DND-41 (cell line): ENCODE data around the gene CREG1.

Experiments used
- ATAC-seq: fragments of 200-7000 bp; cut with Tn5 transposase; 3 replicates; pipeline ENCODE4 v1.9.1; 2021; ENCODE audit warnings: low read depth; ENCODE audit not compliant: insufficient read depth
- DNase-seq: peaks from one replicate; pipeline ENCODE4 v3.0.0-alpha.2; 2020
- H2AFZ ChIP-seq: 2 replicates; pipeline ENCODE4 v1.6.0; 2012; ENCODE audit warnings: low read depth, low read length
- H3K27ac ChIP-seq: 2 replicates; pipeline ENCODE4 v1.5.1; 2012; ENCODE audit warnings: low read length, inconsistent platforms
- H3K27me3 ChIP-seq: fragments of 200-600 bp; sonication (generic); 2 replicates; pipeline ENCODE4 v1.6.0; 2012; ENCODE audit warnings: low read length, mild to moderate bottlenecking, inconsistent platforms; ENCODE audit not compliant: insufficient read depth, poor library complexity
- H3K36me3 ChIP-seq: 2 replicates; pipeline ENCODE4 v1.5.1; 2012; ENCODE audit warnings: low read length, inconsistent platforms; ENCODE audit not compliant: insufficient read depth
- H3K4me1 ChIP-seq: 2 replicates; pipeline ENCODE4 v1.5.1; 2012; ENCODE audit warnings: mild to moderate bottlenecking, low read length; ENCODE audit not compliant: insufficient read depth
- H3K4me2 ChIP-seq: 2 replicates; pipeline ENCODE4 v1.6.0; 2012; ENCODE audit warnings: mild to moderate bottlenecking, moderate library complexity, low read length, inconsistent platforms; ENCODE audit not compliant: insufficient read depth
- H3K4me3 ChIP-seq, 2 experiments: fragments of 200-600 bp in 1 of 2; shearing (Covaris generic) in 1 of 2; 2 replicates each; pipeline ENCODE4 v1.5.1; 2012 to 2016; ENCODE audit warnings: inconsistent platforms in 2 of 2, low read length in 2 of 2, mild to moderate bottlenecking in 2 of 2, low read depth in 1 of 2, moderate library complexity in 1 of 2
- H3K79me2 ChIP-seq: 2 replicates; pipeline ENCODE4 v1.6.0; 2012; ENCODE audit warnings: low read length, inconsistent platforms; ENCODE audit not compliant: insufficient read depth
- H3K9ac ChIP-seq: 2 replicates; pipeline ENCODE4 v1.6.0; 2012; ENCODE audit warnings: low read depth, mild to moderate bottlenecking, inconsistent platforms, low read length, moderate library complexity
- H3K9me3 ChIP-seq: 2 replicates; pipeline ENCODE4 v1.5.1; 2012; ENCODE audit warnings: low read length, moderate library complexity, mild to moderate bottlenecking, inconsistent platforms; ENCODE audit not compliant: insufficient read depth, severe bottlenecking
- H4K20me1 ChIP-seq: 2 replicates; pipeline ENCODE4 v1.6.0; 2012; ENCODE audit warnings: low read length; ENCODE audit not compliant: insufficient read depth
- EZH2 ChIP-seq: IDR thresholded peaks from 3 replicates; pipeline ENCODE4 v1.6.1; 2012; ENCODE audit warnings: borderline replicate concordance, low read depth, mild to moderate bottlenecking, moderate library complexity, low read length, inconsistent platforms; ENCODE audit not compliant: severe bottlenecking
- TF ChIP-seq, protein P1 (sequence below): IDR thresholded peaks from 2 replicates; pipeline ENCODE4 v1.5.1; 2012; ENCODE audit warnings: borderline replicate concordance, low read length, moderate library complexity, mild to moderate bottlenecking; ENCODE audit not compliant: poor library complexity, severe bottlenecking; ENCODE audit errors: extremely low read depth

Gene CREG1

DNA sequence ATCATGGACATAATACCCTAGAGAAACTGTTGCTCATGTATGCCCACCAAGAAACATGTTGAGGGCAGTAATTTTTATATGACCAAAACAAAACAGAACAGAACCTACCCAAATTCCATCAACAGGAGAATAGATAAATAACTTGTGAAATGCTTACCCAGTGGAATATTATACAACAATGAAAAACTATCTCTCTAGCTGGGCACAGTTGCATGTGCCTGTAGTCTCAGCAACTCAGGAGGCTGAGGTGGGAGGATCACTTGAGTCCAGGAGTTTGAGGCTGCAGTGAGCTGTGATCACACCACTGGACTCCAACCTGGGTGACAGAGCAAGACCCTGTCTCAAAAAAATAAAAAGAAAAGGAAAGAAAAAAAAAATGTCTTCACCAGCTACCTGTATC is 38.9 kb upstream of the CREG1 start:
- no peak overlapping the region for H3K4me2 ChIP-seq
- H3K4me3 ChIP-seq = no peak overlapping the region
- H3K27ac ChIP-seq = no peak overlapping the region
- H4K20me1 ChIP-seq = no peaks in the 10 kb centered on the region
- H3K4me1 ChIP-seq = no peaks in the 10 kb centered on the region
- ATAC-seq = no peak
- no peaks in the 10 kb centered on the region for H3K36me3 ChIP-seq
- no peaks in the 10 kb centered on the region for H3K79me2 ChIP-seq
- no peak overlapping the region for H2AFZ ChIP-seq
- no peak overlapping the region for H3K9ac ChIP-seq
- H3K27me3 ChIP-seq = no peaks in the 10 kb centered on the region
- TF ChIP-seq EZH2 = no peak
- TF ChIP-seq, protein P1, sequence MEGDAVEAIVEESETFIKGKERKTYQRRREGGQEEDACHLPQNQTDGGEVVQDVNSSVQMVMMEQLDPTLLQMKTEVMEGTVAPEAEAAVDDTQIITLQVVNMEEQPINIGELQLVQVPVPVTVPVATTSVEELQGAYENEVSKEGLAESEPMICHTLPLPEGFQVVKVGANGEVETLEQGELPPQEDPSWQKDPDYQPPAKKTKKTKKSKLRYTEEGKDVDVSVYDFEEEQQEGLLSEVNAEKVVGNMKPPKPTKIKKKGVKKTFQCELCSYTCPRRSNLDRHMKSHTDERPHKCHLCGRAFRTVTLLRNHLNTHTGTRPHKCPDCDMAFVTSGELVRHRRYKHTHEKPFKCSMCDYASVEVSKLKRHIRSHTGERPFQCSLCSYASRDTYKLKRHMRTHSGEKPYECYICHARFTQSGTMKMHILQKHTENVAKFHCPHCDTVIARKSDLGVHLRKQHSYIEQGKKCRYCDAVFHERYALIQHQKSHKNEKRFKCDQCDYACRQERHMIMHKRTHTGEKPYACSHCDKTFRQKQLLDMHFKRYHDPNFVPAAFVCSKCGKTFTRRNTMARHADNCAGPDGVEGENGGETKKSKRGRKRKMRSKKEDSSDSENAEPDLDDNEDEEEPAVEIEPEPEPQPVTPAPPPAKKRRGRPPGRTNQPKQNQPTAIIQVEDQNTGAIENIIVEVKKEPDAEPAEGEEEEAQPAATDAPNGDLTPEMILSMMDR = no peak
- DNase-seq = no peak
- no peaks in the 10 kb centered on the region for H3K9me3 ChIP-seq

- H3K9me3 ChIP-seq = no peaks in the 10 kb centered on the region
- H3K4me2 ChIP-seq = no peak overlapping the region
- H4K20me1 ChIP-seq = no peaks in the 10 kb centered on the region
- H2AFZ ChIP-seq = no peak overlapping the region
- H3K27ac ChIP-seq = no peak overlapping the region
- H3K36me3 ChIP-seq = no peaks in the 10 kb centered on the region
- no peaks in the 10 kb centered on the region for H3K27me3 ChIP-seq
- DNase-seq (no peak), ATAC-seq (no peak)
- no peak overlapping the region for H3K4me3 ChIP-seq
- no peaks in the 10 kb centered on the region for H3K79me2 ChIP-seq
- no peak overlapping the region for H3K9ac ChIP-seq
- no peaks in the 10 kb centered on the region for H3K4me1 ChIP-seq
- TF ChIP-seq EZH2 = no peak
- TF ChIP-seq, protein P1 = no peak
These were observed 34.8 kb upstream of the CREG1 start for GRCh38 chr1:167588361-167588760.

GRCh38 chr1:167587872-167588271 is 34.3 kb upstream of the CREG1 start:
- Histone ChIP-seq H3K4me2 (no peak overlapping the region), H3K4me1 (no peaks in the 10 kb centered on the region), H2AFZ (no peak overlapping the region), H3K9me3 (no peaks in the 10 kb centered on the region), H3K27ac (no peak overlapping the region), H3K36me3 (no peaks in the 10 kb centered on the region), H3K9ac (no peak overlapping the region), H4K20me1 (no peaks in the 10 kb centered on the region), H3K27me3 (no peaks in the 10 kb centered on the region), H3K79me2 (no peaks in the 10 kb centered on the region), H3K4me3 (no peak overlapping the region)
- TF ChIP-seq, protein P1 = no peak
- TF ChIP-seq EZH2 = no peak
- no peak for DNase-seq
- ATAC-seq = no peak

DNA sequence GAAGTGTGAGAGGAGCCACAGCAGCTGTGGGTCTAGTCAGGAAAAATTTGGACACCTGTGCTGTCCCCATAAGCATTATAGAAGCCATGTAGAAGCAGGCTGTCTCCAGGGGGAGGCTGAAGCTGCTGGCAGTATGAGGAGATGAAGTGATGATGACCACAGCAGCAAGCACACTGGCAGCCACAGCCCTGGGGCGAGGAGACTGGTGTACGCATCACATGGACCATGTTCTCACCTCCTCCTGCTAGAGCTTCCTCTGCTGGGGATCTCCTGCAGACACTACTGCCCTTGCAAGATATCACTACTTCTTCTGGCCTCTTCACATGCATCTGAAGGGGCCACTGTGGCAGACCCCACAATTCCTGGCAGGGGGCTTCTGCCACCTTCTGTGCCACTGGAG is 33.8 kb upstream of the CREG1 start:
- Histone ChIP-seq H3K36me3 (no peaks in the 10 kb centered on the region), H3K4me1 (no peaks in the 10 kb centered on the region), H2AFZ (no peak overlapping the region), H3K27me3 (no peaks in the 10 kb centered on the region), H4K20me1 (no peaks in the 10 kb centered on the region), H3K79me2 (no peaks in the 10 kb centered on the region), H3K27ac (no peak overlapping the region), H3K4me3 (no peak overlapping the region), H3K9me3 (no peaks in the 10 kb centered on the region), H3K9ac (no peak overlapping the region), H3K4me2 (no peak overlapping the region)
- 0 out of 3 replicates have a peak, but pooled peaks have one; percentile 9 for ATAC-seq
- no peak for DNase-seq
- no peak for TF ChIP-seq EZH2
- TF ChIP-seq, protein P1 = no peak
